HEK293 (cell line): Measurements from ENCODE around the gene CTIF.

Experiments
- ATF2 ChIP-seq: fragments of 450-650 bp; formaldehyde crosslinking; IDR thresholded peaks from 2 replicates; pipeline ENCODE4 v1.5.1; 2016; ENCODE audit warnings: missing biosample characterization, missing genetic modification characterization, low read depth
- ZFHX2 ChIP-seq: fragments of 450-650 bp; formaldehyde crosslinking; conservative IDR thresholded peaks from 2 replicates; pipeline ENCODE4 v1.5.1; 2016; ENCODE audit warnings: missing biosample characterization, missing genetic modification characterization
- ZNF292 ChIP-seq: fragments of 450-650 bp; formaldehyde crosslinking; IDR thresholded peaks from 2 replicates; pipeline ENCODE4 v1.5.1; 2016; ENCODE audit warnings: low read depth, missing biosample characterization, missing genetic modification characterization, borderline replicate concordance

- TF ChIP-seq ATF2 (tag by site-specific recombination), result no peak
- no peak for TF ChIP-seq ZNF292 (tag by site-specific recombination)
- TF ChIP-seq ZFHX2 (tag by site-specific recombination), result no peak
These were observed 151.7 kb downstream of the CTIF start for GRCh38 chr18:48690494-48690893.
